Measurements from ENCODE around the gene CTSS. TPM values are rescaled to one million over a fixed set of nuclear protein-coding genes. Genes with fewer than 3 reads are reported as not detected.

Gene CTSS
- polyA plus RNA-seq, 1 donor from 2014 or later = 3.2 TPM

DNA sequence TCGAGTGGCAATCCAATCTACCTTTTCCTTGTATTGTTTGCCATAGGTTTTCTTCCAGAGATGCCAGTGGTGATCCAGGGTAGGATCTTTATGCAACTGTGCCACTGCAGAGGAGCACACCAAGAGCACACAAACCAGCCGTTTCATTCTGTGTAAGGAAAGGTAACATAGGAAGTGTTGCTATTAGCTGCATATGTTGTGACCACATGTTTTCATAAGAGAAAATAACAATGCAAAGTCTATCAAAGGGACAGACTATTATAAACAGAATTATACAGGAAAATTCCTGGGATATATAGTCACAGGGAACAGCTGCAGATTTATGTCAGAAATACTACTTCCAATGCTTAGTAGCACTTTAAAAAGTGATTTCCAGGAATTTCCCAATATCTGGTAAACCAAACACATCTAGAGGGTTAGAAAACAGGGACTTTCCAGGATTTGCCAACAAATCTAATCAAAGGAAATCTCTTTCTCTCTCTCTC is 919 bp downstream of the CTSS start:
- no peak for TF ChIP-seq RAD21 (conservative IDR thresholded peaks at IDR 0.05)
- no peak for TF ChIP-seq EP300 (conservative IDR thresholded peaks at IDR 0.05; ENCODE audit: poor library complexity, severe bottlenecking)
- TF ChIP-seq CTCF (IDR thresholded peaks at IDR 0.05; ENCODE audit: poor library complexity, severe bottlenecking) = no peak
- no peak for TF ChIP-seq SMC3 (conservative IDR thresholded peaks at IDR 0.05; ENCODE audit: poor library complexity)
- TF ChIP-seq, protein P1, sequence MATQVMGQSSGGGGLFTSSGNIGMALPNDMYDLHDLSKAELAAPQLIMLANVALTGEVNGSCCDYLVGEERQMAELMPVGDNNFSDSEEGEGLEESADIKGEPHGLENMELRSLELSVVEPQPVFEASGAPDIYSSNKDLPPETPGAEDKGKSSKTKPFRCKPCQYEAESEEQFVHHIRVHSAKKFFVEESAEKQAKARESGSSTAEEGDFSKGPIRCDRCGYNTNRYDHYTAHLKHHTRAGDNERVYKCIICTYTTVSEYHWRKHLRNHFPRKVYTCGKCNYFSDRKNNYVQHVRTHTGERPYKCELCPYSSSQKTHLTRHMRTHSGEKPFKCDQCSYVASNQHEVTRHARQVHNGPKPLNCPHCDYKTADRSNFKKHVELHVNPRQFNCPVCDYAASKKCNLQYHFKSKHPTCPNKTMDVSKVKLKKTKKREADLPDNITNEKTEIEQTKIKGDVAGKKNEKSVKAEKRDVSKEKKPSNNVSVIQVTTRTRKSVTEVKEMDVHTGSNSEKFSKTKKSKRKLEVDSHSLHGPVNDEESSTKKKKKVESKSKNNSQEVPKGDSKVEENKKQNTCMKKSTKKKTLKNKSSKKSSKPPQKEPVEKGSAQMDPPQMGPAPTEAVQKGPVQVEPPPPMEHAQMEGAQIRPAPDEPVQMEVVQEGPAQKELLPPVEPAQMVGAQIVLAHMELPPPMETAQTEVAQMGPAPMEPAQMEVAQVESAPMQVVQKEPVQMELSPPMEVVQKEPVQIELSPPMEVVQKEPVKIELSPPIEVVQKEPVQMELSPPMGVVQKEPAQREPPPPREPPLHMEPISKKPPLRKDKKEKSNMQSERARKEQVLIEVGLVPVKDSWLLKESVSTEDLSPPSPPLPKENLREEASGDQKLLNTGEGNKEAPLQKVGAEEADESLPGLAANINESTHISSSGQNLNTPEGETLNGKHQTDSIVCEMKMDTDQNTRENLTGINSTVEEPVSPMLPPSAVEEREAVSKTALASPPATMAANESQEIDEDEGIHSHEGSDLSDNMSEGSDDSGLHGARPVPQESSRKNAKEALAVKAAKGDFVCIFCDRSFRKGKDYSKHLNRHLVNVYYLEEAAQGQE (IDR thresholded peaks at IDR 0.05; ENCODE audit: borderline replicate concordance) = no peak
- TF ChIP-seq EZH2 (IDR thresholded peaks at IDR 0.05; ENCODE audit: borderline replicate concordance, insufficient read depth, low read length, poor library complexity, severe bottlenecking) = no peak
- TF ChIP-seq TAF1 (IDR thresholded peaks at IDR 0.05; ENCODE audit: low read depth) = no peak
- TF ChIP-seq MXI1 (conservative IDR thresholded peaks at IDR 0.05; ENCODE audit: poor library complexity, severe bottlenecking) = no peak
- TF ChIP-seq POLR2AphosphoS5 (IDR thresholded peaks at IDR 0.05) = no peak
- no peak overlapping the region for H3K9ac ChIP-seq (ENCODE audit: low read length)

GRCh38 chr1:150763018-150763417 is 2.6 kb downstream of the CTSS start:
- Histone ChIP-seq H3F3A (ENCODE audit: insufficient read depth, low read length, poor library complexity, severe bottlenecking) (no peaks in the 10 kb centered on the region), H3K79me2 (replicated peaks; ENCODE audit: insufficient read depth, low read length) (no peaks in the 10 kb centered on the region), H3K9ac (ENCODE audit: low read length) (no peak overlapping the region), H3K36me3 (ENCODE audit: insufficient read depth, low read length) (no peaks in the 10 kb centered on the region), H3K27me3 (ENCODE audit: insufficient read depth, low read depth, low read length) (no peaks in the 10 kb centered on the region), H3K9me2 (ENCODE audit: insufficient read depth, low read length) (no peaks in the 10 kb centered on the region), H3K27ac (ENCODE audit: low read length) (no peak overlapping the region), H3K4me2 (ENCODE audit: low read length) (no peak overlapping the region), H3K4me3 (ENCODE audit: low read length) (no peak overlapping the region), H3K9me3 (ENCODE audit: low read length) (no peaks in the 10 kb centered on the region), H4K20me1 (ENCODE audit: insufficient read depth) (no peaks in the 10 kb centered on the region), H2AFZ (ENCODE audit: low read depth, low read length) (no peak overlapping the region)
- TF ChIP-seq EZH2 (IDR thresholded peaks at IDR 0.05; ENCODE audit: borderline replicate concordance, insufficient read depth, low read length, poor library complexity, severe bottlenecking) = no peak
- TF ChIP-seq RAD21 (conservative IDR thresholded peaks at IDR 0.05) = no peak
- TF ChIP-seq, protein P1 (IDR thresholded peaks at IDR 0.05; ENCODE audit: borderline replicate concordance) = no peak
- no peak for TF ChIP-seq TAF1 (IDR thresholded peaks at IDR 0.05; ENCODE audit: low read depth)
- no peak for TF ChIP-seq POLR2AphosphoS5 (IDR thresholded peaks at IDR 0.05)
- TF ChIP-seq CTCF (IDR thresholded peaks at IDR 0.05; ENCODE audit: poor library complexity, severe bottlenecking) = no peak
- no peak for TF ChIP-seq MXI1 (conservative IDR thresholded peaks at IDR 0.05; ENCODE audit: poor library complexity, severe bottlenecking)
- TF ChIP-seq EP300 (conservative IDR thresholded peaks at IDR 0.05; ENCODE audit: poor library complexity, severe bottlenecking) = no peak

More for the DNA sequence above, 919 bp downstream of the CTSS start:
- no peaks in the 10 kb centered on the region for H3K27me3 ChIP-seq (ENCODE audit: insufficient read depth, low read depth, low read length)
- no peak overlapping the region for H3K4me2 ChIP-seq (ENCODE audit: low read length)
- H3K9me3 ChIP-seq (ENCODE audit: low read length) = no peaks in the 10 kb centered on the region
- no peak overlapping the region for H3K27ac ChIP-seq (ENCODE audit: low read length)
- H3K9me2 ChIP-seq (ENCODE audit: insufficient read depth, low read length) = no peaks in the 10 kb centered on the region
- no peaks in the 10 kb centered on the region for H3K79me2 ChIP-seq (replicated peaks; ENCODE audit: insufficient read depth, low read length)
- no peaks in the 10 kb centered on the region for H4K20me1 ChIP-seq (ENCODE audit: insufficient read depth)
- H3F3A ChIP-seq (ENCODE audit: insufficient read depth, low read length, poor library complexity, severe bottlenecking) = no peaks in the 10 kb centered on the region
- no peak overlapping the region for H3K4me3 ChIP-seq (ENCODE audit: low read length)
- no peaks in the 10 kb centered on the region for H3K36me3 ChIP-seq (ENCODE audit: insufficient read depth, low read length)
- H2AFZ ChIP-seq (ENCODE audit: low read depth, low read length) = no peak overlapping the region

Measured in neural cell (in vitro differentiated cells).